T-helper 22 cell (primary cell): Measurements from ENCODE around the gene C1orf56.

ENCODE experiments used
- DNase-seq: peaks from one replicate; pipeline ENCODE4 v3.0.0-alpha.2; 2020; ENCODE audit warnings: low read depth

Gene C1orf56

GRCh38 chr1:151047591-151047924 lies at the start of gene C1orf56:
Gene C1orf56, plus strand, starts transcription at chr1:151047751. Its CDS starts 97 bp downstream, at chr1:151047848.
- DNase-seq, result peak; percentile 43

GRCh38 chr1:150997949-150998348 lies 49.6 kb upstream of the C1orf56 start:
- DNase-seq, result no peak

GRCh38 chr1:150999051-150999674 lies 48.4 kb upstream of the C1orf56 start:
- DNase-seq, result no peak

- DNase-seq, result no peak
Measured at GRCh38 chr1:150999926-151000325, 47.6 kb upstream of the C1orf56 start.

DNA sequence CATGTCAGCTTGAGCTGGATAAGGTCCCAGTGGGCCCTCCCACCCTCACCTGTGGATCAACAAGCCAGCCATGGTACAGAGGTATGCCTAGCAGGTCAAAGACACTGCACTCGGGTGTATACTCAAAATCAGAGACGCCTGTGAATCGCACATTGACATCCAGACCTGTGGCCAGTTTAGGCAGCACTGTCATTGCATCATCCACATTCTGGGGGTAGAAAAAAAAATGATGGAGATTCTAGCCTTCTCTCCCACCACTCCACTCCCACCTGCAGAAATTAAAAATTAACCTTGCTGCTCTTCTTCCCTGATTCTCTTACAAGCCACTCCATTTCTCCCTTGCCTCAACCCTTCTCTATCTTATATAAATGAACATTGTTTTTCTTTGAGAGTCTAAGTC lies 47.1 kb upstream of the C1orf56 start:
- no peak for DNase-seq

DNA sequence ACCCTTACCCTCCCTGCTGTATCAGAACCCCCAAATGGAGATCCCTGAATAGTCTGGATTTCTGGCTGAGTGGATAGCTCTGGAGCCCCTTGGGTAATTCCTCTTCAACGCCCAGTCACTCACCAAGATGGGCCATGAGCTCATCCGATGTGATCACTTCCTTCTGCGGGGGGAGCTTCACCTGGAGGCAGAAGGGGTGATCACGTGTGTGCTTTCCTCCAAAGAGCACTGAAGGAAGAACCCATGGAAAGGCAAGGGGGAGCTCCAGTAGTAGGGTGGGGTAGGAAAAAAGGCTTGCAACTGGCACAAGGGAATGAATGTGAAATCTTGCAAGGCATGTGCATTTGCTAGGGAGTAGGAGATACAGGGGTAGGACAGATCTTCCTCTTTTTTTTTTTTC lies 45.9 kb upstream of the C1orf56 start:
- DNase-seq, result no peak

DNA sequence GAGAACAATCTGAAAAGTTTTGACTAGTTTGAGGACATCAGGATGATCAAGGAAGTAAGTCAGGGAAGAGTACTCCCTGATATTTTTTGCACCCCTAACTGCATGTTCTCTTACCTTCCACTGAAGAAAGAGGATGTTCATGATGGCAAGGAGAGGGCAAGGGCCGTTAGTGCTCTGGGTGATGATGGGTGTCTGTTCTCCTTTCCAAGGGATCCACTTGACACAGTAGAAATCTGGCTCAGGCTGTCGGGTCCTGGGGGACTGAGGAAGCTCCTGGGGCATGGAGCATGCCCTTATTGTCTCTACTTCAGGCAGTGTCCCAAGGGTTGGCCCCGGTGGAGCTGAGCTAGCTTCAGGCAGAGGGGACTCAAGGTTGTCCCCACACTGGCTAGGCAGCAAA lies 45.5 kb upstream of the C1orf56 start:
- DNase-seq, result no peak

- DNase-seq, result no peak
Measured at GRCh38 chr1:151002611-151003010, 44.9 kb upstream of the C1orf56 start.

GRCh38 chr1:151003180-151003579 lies 44.4 kb upstream of the C1orf56 start:
- no peak for DNase-seq

DNA sequence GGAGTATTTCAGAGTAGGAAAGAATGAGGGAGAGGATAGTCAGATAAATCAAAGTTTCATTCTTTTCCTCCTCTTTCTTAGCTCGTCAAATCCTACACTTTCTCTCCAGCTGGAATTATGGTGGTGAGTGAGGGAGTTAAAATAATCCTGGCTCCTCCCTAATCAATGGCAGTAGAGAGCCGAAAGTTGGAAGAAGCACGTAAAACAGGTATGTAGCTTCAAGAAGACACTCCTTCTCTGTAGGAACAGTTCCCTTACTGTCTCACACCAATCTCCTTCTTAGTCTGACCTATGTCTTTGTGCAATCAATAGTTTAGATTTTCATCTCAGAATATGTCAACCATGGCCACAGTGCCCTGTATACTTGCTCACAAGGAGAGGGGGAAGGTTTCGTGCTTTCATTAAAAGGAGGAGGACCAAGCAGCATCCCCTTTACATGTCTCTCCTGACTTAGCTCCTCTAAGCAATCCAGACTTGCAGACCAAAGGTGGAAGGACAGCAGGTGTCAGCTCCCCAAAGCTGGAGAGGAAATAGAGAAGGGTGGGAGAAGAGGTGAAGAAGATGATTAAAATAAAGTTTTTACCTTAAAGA lies 41.7 kb upstream of the C1orf56 start:
- DNase-seq, result no peak

DNA sequence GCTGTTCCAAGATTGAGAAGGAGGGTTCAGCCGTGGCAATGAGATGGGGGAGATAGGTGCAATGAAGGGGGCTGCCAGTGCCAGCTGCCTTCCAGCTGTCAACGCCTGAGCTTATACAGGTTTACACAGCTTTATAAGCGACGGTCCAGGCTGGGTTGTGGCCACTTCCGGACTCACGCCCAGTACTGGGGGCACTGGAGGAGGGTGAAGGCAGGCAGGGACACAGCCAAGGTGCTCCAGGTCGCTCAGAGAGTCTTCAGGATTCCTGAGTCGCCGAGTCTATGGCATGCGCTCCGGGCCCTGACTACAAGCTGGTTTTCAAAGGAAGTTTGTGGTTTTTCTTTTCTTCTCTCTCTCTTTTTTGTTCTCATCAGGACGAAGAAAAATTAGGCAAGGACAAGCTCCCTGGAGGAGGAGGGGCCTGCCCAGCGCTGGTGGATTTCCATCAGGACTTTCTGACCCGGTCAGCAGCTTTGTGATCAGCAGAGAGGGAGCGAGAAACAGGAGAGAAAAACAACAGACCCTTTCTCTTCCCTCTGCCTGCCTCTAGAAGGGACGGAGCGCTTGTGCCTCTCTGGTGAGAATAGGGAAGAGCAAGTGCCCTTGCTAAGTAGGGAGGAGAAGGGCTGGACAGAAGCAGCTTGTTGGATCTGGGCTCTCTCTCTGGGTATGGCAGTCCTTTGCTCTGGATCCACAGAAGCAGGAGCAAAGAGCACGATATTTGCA lies 41.1 kb upstream of the C1orf56 start, which contains the start of gene MINDY1:
Gene MINDY1 (minus strand): TSS at position 576 of the 726 bp plus-strand sequence. CDS start 4,285 bp downstream, outside the sequence.
- DNase-seq, result no peak

DNA sequence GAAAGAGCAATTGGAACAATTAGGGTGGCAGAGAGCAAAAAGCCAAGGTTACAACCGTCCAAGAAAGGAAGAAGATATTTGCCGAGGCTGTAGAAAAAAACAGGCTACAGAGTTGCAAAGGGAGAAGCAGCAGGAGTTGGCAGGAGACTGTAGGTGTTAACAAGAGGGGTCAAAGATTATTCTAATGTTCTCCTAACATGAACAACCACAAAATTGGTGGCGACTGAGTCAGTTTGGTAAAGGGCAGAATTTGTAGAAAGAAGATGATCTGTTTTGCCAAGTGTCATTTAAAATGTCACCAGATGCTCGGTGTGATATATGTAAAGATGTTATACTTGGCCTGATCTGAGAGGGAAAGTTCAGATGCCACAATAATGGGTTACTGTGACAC lies 39.7 kb upstream of the C1orf56 start:
- no peak for DNase-seq

GRCh38 chr1:151008244-151009205 lies 39.0 kb upstream of the C1orf56 start, which contains the start of gene PRUNE1:
Gene PRUNE1, plus strand, starts transcription at chr1:151008449. Its CDS starts 184 bp downstream, at chr1:151008633.
- peak; percentile 96 for DNase-seq

DNA sequence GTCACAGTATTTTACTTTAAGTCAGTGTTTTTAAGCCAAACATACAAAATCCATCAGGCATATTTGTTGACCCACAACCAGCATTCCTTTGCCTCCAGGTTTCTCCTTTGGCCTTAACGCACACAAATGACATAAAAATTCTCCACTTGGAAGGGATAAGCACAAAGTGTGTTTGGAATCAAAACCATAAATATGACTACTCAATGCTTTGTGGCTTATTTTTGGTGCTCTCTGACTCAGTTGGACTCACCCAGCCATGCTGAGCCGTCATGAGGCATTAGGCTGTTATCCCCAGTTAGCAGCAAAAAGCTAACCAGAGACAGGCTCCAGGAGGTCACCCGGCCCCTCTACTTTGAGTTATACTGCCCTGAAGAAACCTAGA lies 38.4 kb upstream of the C1orf56 start:
- DNase-seq, result no peak

DNA sequence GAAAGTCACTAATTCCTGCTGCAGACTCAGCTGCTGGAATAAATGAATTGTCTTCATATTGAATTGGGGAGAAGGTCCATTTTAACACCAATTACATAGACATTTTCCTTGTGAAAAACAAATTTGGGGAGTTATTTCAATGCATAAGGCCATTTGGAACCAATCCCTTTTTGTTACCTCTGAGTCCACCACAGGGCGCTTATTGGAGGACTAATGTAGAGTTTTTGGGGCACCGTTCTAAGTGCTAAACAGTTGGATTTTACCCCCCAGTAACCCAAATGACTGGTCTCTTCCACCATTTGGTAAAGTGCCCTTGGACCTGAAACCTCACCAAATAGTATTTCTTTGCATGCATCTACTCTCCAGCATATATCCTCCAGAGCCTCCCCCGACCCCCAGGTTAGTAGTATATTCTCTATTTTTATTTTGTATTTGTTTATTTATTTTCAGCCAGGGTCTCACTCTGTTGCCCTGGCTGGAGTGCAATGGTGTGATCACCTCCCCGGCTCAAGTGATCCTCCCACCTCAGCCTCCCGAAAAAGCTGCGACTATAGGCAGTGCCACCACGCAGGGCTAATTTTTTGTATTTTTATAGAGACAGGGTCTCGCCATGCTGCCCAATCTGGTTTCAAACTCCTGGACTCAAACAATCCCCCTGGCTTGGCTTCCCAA lies 37.7 kb upstream of the C1orf56 start:
- DNase-seq, result no peak

DNA sequence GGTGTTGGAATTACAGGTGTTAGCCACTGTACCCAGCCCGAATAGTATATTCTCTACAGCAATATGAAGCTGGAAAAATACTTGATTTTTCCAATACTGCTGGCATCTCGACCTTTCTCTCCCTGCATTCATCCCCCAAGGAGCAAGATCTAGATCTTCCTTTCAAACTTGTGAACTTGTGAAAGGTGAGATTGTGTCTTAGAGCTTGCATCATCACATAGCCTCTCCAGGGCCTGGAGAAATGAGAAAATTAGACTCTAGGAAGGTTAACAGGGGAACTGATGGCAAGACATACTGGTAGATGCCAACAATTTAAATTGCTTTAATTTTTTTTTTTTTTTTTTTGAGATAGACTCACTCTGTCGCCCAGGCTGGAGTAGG lies 37.2 kb upstream of the C1orf56 start:
- no peak for DNase-seq

- no peak for DNase-seq
Measured at GRCh38 chr1:151011154-151011850, 36.2 kb upstream of the C1orf56 start.

- DNase-seq, result no peak
Measured at GRCh38 chr1:151012684-151013471, 34.7 kb upstream of the C1orf56 start.

- DNase-seq, result no peak
Measured at GRCh38 chr1:151013518-151013917, 34.0 kb upstream of the C1orf56 start.

GRCh38 chr1:151024540-151025146 lies 22.9 kb upstream of the C1orf56 start:
- DNase-seq, result peak; percentile 63
